Stomach (tissue), 4 donors: Measurements from ENCODE around the gene SYT15.

Experiments
- CTCF ChIP-seq, 7 experiments: fragments of 450-650 bp in 4 of 7; fragments of 200-600 bp in 3 of 7; sonication (generic) in 3 of 7; IDR thresholded peaks; one replicate each; pipeline ENCODE4 v1.5.1; 2016 to 2019; ENCODE audit warnings: antibody characterized with exemption in 7 of 7, control low read depth in 2 of 7, mild to moderate bottlenecking in 1 of 7
- EP300 ChIP-seq: sonication (generic); formaldehyde crosslinking; IDR thresholded peaks from one replicate; pipeline ENCODE4 v1.6.1; 2017; ENCODE audit warnings: antibody characterized with exemption
- POLR2A ChIP-seq, 4 donors: fragments of 450-650 bp; IDR thresholded peaks; one replicate each; pipeline ENCODE4 v1.6.1; 2016; ENCODE audit warnings: antibody characterized with exemption in 4 of 4, control low read depth in 2 of 4, mild to moderate bottlenecking in 1 of 4, moderate library complexity in 1 of 4

- TF ChIP-seq CTCF (IDR thresholded peaks at IDR 0.05), result no peak
- TF ChIP-seq POLR2A (IDR thresholded peaks at IDR 0.05), result no peak
- no peak for TF ChIP-seq EP300
These were observed 42.8 kb upstream of the SYT15 start for GRCh38 chr10:46536171-46536570.
